Stomach (tissue), 4 donors: ENCODE measurements around the gene LPIN2.

Source experiments
- POLR2A ChIP-seq, 4 donors: fragments of 450-650 bp; IDR thresholded peaks; one replicate each; pipeline ENCODE4 v1.6.1; 2016; ENCODE audit warnings: antibody characterized with exemption in 4 of 4, control low read depth in 2 of 4, mild to moderate bottlenecking in 1 of 4, moderate library complexity in 1 of 4
- TF ChIP-seq, protein P1 (sequence below), 7 experiments: fragments of 450-650 bp in 4 of 7; fragments of 200-600 bp in 3 of 7; sonication (generic) in 3 of 7; IDR thresholded peaks; one replicate each; pipeline ENCODE4 v1.5.1; 2016 to 2019; ENCODE audit warnings: antibody characterized with exemption in 7 of 7, control low read depth in 2 of 7, mild to moderate bottlenecking in 1 of 7

DNA sequence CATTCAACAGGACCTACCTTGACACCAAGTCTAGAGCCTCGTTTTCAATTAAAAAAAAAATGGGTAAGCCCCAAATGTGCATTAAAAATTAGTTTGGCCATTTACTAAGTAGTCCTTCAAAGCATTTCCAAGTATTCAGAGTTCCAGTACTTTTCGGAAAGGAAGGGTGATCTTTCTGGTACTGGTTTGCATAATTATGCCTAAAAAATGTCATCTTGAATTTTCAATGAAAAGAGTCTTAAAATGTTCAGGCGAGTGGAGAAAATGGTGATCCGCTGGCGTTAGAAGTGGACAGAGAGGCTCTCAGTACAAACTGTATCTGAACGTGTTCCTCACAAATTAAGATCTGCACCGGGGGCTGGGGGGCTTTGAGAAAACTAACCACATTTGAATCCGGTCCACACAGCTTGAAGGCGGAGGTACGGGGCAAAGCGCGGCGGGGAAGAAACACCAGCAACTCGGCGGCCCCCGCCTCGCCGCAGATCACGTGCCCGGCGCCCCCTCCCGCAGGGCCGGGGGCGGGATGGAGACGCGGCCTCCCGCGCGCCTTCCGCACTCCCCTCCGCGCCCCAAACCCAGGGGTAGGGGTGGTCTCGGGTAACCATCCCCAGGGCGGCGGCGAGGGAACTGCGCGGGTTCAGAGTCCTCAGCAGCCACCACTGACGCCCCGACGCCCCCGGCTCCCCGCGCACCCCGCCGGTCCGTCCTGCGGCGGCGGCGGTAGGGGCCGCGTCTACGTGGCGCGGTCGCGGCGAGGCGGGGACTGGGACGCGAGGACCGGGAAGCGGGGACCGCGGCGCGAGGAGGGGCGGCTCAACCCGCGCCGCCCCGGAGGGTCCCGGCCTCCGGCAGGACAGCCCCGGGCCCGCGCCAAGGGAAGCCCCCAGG lies 564 bp downstream of the LPIN2 start:
- TF ChIP-seq, protein P1, sequence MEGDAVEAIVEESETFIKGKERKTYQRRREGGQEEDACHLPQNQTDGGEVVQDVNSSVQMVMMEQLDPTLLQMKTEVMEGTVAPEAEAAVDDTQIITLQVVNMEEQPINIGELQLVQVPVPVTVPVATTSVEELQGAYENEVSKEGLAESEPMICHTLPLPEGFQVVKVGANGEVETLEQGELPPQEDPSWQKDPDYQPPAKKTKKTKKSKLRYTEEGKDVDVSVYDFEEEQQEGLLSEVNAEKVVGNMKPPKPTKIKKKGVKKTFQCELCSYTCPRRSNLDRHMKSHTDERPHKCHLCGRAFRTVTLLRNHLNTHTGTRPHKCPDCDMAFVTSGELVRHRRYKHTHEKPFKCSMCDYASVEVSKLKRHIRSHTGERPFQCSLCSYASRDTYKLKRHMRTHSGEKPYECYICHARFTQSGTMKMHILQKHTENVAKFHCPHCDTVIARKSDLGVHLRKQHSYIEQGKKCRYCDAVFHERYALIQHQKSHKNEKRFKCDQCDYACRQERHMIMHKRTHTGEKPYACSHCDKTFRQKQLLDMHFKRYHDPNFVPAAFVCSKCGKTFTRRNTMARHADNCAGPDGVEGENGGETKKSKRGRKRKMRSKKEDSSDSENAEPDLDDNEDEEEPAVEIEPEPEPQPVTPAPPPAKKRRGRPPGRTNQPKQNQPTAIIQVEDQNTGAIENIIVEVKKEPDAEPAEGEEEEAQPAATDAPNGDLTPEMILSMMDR (IDR thresholded peaks at IDR 0.05): no peak
- no peak for TF ChIP-seq POLR2A (IDR thresholded peaks at IDR 0.05)
